Measurements from ENCODE around the gene DICER1. TPM values are rescaled to one million over a fixed set of nuclear protein-coding genes. Genes with fewer than 3 reads are reported as not detected.

DICER1 gene
- polyA plus RNA-seq, 2 of the 4 experiments (the other 2 are of a cell fraction), result 14.1 to 46.3 TPM

DNA sequence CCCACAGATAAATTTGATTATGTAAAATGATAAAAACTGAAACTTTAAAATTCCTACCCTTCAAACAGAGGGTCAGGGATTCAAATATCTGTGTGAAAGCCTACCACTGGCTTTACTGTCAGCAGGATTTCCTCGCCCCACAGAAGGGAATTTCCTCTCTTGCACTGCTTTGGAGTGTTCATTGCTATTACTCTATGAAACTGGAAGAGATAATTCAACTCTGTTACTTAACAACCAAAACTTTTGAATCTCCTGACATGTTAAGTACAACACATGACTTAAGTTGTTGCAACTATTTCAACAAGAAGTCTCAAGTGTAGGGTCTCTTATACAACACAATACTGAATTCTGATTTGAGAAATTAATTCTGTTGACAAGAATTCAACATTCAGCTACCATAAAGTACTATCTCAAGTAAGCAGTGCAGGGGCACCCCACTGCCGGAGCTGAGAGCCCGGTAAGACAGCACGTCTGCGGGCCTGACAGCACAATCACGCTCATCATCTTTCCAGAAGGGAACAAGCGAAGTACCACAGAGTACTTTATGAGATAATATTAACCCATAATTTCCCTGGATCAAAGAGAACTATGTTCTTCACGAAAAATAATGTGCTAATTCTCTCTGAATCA is 22.9 kb downstream of the DICER1 start:
- H3K9me3 ChIP-seq, result no peaks in the 10 kb centered on the region
- 89% methylated on average over 8 of the region's 8 CpGs for WGBS (ENCODE audit: missing lambda C conversion rate)
- ChIA-PET POLR2A (no interaction called here), CTCF (interaction anchor here (0.6 kb wide), 1 partner anchor 1929 kb away, joined by 3 read pairs; no protein-coding TSS in a partner anchor)
- DNase-seq (ENCODE audit: low read depth in 1 of 2, low spot score in 1 of 2), result no peak
- peaks cover 17% of the 10 kb centered on the region; the same call in 2 of the 3 replicates for H3K4me1 ChIP-seq
- no peak overlapping the region for H3K4me3 ChIP-seq
- no peak overlapping the region for H3K27ac ChIP-seq
- no peak overlapping the region for H3K4me2 ChIP-seq
- TF ChIP-seq ZSCAN20 (CRISPR knock-in tag; IDR thresholded peaks at IDR 0.05), result no peak
- TF ChIP-seq, protein P1, sequence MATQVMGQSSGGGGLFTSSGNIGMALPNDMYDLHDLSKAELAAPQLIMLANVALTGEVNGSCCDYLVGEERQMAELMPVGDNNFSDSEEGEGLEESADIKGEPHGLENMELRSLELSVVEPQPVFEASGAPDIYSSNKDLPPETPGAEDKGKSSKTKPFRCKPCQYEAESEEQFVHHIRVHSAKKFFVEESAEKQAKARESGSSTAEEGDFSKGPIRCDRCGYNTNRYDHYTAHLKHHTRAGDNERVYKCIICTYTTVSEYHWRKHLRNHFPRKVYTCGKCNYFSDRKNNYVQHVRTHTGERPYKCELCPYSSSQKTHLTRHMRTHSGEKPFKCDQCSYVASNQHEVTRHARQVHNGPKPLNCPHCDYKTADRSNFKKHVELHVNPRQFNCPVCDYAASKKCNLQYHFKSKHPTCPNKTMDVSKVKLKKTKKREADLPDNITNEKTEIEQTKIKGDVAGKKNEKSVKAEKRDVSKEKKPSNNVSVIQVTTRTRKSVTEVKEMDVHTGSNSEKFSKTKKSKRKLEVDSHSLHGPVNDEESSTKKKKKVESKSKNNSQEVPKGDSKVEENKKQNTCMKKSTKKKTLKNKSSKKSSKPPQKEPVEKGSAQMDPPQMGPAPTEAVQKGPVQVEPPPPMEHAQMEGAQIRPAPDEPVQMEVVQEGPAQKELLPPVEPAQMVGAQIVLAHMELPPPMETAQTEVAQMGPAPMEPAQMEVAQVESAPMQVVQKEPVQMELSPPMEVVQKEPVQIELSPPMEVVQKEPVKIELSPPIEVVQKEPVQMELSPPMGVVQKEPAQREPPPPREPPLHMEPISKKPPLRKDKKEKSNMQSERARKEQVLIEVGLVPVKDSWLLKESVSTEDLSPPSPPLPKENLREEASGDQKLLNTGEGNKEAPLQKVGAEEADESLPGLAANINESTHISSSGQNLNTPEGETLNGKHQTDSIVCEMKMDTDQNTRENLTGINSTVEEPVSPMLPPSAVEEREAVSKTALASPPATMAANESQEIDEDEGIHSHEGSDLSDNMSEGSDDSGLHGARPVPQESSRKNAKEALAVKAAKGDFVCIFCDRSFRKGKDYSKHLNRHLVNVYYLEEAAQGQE (IDR thresholded peaks at IDR 0.05), result no peak
- TF ChIP-seq CBX8 (IDR thresholded peaks at IDR 0.05), result no peak
- TF ChIP-seq, protein P2, sequence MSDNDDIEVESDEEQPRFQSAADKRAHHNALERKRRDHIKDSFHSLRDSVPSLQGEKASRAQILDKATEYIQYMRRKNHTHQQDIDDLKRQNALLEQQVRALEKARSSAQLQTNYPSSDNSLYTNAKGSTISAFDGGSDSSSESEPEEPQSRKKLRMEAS (IDR thresholded peaks at IDR 0.05), result no peak
- no peak for TF ChIP-seq CEBPB (IDR thresholded peaks at IDR 0.05)
- ATAC-seq, result no peak
- no peak for FAIRE-seq

DNA sequence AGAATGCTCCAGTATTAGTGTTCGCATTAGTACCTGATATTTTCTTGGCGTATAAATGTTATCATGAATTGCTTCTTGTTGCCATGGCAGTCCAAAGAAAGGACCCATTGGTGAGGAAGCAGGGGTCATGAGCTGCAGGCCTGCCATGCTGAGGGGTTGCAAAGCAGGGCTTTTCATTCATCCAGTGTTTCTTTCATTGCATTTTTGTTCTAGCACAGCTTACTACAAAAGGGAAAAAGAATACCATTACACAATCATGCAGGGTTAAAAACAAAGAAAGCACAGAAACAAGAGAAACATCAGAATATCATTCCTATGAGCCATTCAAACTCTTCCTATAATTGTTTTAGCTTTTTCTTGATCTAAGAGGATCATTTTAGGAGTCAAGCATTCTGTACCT is 24.0 kb downstream of the DICER1 start:
- H3K27ac ChIP-seq, result no peak overlapping the region
- TF ChIP-seq ZFP36 (IDR thresholded peaks at IDR 0.05; ENCODE audit: borderline replicate concordance, partially characterized antibody) (no peak), TP53 (CRISPR knock-in tag; IDR thresholded peaks at IDR 0.05) (no peak), RARB (CRISPR knock-in tag; IDR thresholded peaks at IDR 0.05) (no peak), KDM1A (IDR thresholded peaks at IDR 0.05; ENCODE audit: low read depth) (no peak), MAFK (IDR thresholded peaks at IDR 0.05; ENCODE audit: partially characterized antibody) (no peak), BHLHE40 (IDR thresholded peaks at IDR 0.05; ENCODE audit: low read depth, low read length) (no peak), HOXB13 (CRISPR knock-in tag; IDR thresholded peaks at IDR 0.05; ENCODE audit: low read depth) (no peak), NPAS2 (CRISPR knock-in tag; IDR thresholded peaks at IDR 0.05; ENCODE audit: borderline replicate concordance) (no peak), HOXB5 (CRISPR knock-in tag; IDR thresholded peaks at IDR 0.05) (no peak), RCOR1 (IDR thresholded peaks at IDR 0.05; ENCODE audit: low read depth, low read length) (no peak), EHMT2 (IDR thresholded peaks at IDR 0.05; ENCODE audit: low read depth) (no peak)
- TF ChIP-seq, protein P3, sequence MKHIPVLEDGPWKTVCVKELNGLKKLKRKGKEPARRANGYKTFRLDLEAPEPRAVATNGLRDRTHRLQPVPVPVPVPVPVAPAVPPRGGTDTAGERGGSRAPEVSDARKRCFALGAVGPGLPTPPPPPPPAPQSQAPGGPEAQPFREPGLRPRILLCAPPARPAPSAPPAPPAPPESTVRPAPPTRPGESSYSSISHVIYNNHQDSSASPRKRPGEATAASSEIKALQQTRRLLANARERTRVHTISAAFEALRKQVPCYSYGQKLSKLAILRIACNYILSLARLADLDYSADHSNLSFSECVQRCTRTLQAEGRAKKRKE (CRISPR knock-in tag; IDR thresholded peaks at IDR 0.05; ENCODE audit: low read depth), result no peak
- TF ChIP-seq, protein P4, sequence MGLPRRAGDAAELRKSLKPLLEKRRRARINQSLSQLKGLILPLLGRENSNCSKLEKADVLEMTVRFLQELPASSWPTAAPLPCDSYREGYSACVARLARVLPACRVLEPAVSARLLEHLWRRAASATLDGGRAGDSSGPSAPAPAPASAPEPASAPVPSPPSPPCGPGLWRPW (IDR thresholded peaks at IDR 0.05), result no peak
- 90% methylated on average over 2 of the region's 2 CpGs for WGBS (ENCODE audit: missing lambda C conversion rate)
- ChIA-PET CTCF (no interaction called here), POLR2A (no interaction called here)
- no peaks in the 10 kb centered on the region for H3K9me3 ChIP-seq
- FAIRE-seq, result no peak
- no peak for DNase-seq (ENCODE audit: low read depth in 1 of 2, low spot score in 1 of 2)
- no peak overlapping the region for H3K4me3 ChIP-seq
- ATAC-seq, result no peak
- no peak overlapping the region for H3K4me2 ChIP-seq
- H3K4me1 ChIP-seq, result peaks cover 11% of the 10 kb centered on the region; the same call in 2 of the 3 replicates

DNA sequence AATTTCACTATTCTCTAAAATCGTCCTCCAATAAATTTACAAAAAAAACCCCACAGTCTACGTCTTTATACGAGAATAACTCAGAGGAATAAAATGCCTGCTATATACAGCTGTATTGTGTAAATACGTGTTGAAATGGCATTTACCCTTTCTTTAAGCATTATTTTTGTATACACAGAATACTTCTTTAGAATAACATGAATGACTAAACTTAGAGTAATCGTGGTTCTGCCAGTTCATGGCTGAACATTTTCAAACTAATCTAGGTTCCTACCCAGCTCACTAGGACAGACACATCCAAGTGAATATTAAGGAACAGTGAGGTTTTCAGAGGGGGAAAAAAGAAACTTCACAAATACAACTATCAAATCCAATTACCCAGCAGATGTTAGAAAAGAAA is 24.6 kb downstream of the DICER1 start:
- WGBS (ENCODE audit: missing lambda C conversion rate), result 87% methylated on average over 5 of the region's 5 CpGs
- FAIRE-seq, result no peak
- DNase-seq (ENCODE audit: low read depth in 1 of 2, low spot score in 1 of 2), result no peak
- H3K9me3 ChIP-seq, result no peaks in the 10 kb centered on the region
- ATAC-seq, result no peak
- H3K4me1 ChIP-seq, result peaks cover 6% of the 10 kb centered on the region; the same call in 2 of the 3 replicates
- TF ChIP-seq, protein P5, sequence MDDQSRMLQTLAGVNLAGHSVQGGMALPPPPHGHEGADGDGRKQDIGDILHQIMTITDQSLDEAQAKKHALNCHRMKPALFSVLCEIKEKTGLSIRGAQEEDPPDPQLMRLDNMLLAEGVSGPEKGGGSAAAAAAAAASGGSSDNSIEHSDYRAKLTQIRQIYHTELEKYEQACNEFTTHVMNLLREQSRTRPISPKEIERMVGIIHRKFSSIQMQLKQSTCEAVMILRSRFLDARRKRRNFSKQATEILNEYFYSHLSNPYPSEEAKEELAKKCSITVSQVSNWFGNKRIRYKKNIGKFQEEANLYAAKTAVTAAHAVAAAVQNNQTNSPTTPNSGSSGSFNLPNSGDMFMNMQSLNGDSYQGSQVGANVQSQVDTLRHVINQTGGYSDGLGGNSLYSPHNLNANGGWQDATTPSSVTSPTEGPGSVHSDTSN (IDR thresholded peaks at IDR 0.05), result no peak
- TF ChIP-seq ZNF302 (CRISPR knock-in tag; IDR thresholded peaks at IDR 0.05), result no peak
- TF ChIP-seq SMC3 (IDR thresholded peaks at IDR 0.05), result no peak
- no peak for TF ChIP-seq RNF2 (IDR thresholded peaks at IDR 0.05; ENCODE audit: borderline replicate concordance, low read depth)
- TF ChIP-seq MAFK (IDR thresholded peaks at IDR 0.05; ENCODE audit: partially characterized antibody), result no peak
- no peak for TF ChIP-seq POLR2A (IDR thresholded peaks at IDR 0.05; ENCODE audit: low read length)
- TF ChIP-seq, protein P3 (CRISPR knock-in tag; IDR thresholded peaks at IDR 0.05; ENCODE audit: low read depth), result no peak
- no peak for TF ChIP-seq RFX5 (IDR thresholded peaks at IDR 0.05)
- TF ChIP-seq POLR2AphosphoS2 (conservative IDR thresholded peaks at IDR 0.05; ENCODE audit: low read length), result no peak
- no peak for TF ChIP-seq KDM1A (IDR thresholded peaks at IDR 0.05; ENCODE audit: low read depth)
- TF ChIP-seq, protein P2 (IDR thresholded peaks at IDR 0.05), result no peak
- TF ChIP-seq KDM5A (IDR thresholded peaks at IDR 0.05), result no peak
- ChIA-PET POLR2A (no interaction called here), CTCF (interaction anchor here (0.6 kb wide), 1 partner anchor 13 kb away, joined by 3 read pairs; no protein-coding TSS in a partner anchor)
- no peak overlapping the region for H3K27ac ChIP-seq
- no peak overlapping the region for H3K4me2 ChIP-seq
- no peak overlapping the region for H3K4me3 ChIP-seq

Data from A549 (cell line).